ENCODE results near the gene SMOC2.

Gene SMOC2

GRCh38 chr6:168415098-168415992 is 25.6 kb upstream of the SMOC2 start:
- DNase-seq (ENCODE audit: low spot score), result no peak

GRCh38 chr6:168415993-168416530 is 24.9 kb upstream of the SMOC2 start:
- DNase-seq (ENCODE audit: low spot score), result no peak

- no peak for DNase-seq (ENCODE audit: low spot score)
Observed at GRCh38 chr6:168416531-168416930, 24.5 kb upstream of the SMOC2 start.

GRCh38 chr6:168417191-168417590 is 23.8 kb upstream of the SMOC2 start:
- no peak for DNase-seq (ENCODE audit: low spot score)

GRCh38 chr6:168417679-168418557 is 23.1 kb upstream of the SMOC2 start:
- no peak for DNase-seq (ENCODE audit: low spot score)

GRCh38 chr6:168418711-168419121 is 22.3 kb upstream of the SMOC2 start:
- no peak for DNase-seq (ENCODE audit: low spot score)

GRCh38 chr6:168419569-168419968 is 21.4 kb upstream of the SMOC2 start:
- DNase-seq (ENCODE audit: low spot score), result no peak

GRCh38 chr6:168420084-168420483 is 20.9 kb upstream of the SMOC2 start:
- no peak for DNase-seq (ENCODE audit: low spot score)

GRCh38 chr6:168420706-168421105 is 20.3 kb upstream of the SMOC2 start:
- no peak for DNase-seq (ENCODE audit: low spot score)

GRCh38 chr6:168427184-168427583 is 13.8 kb upstream of the SMOC2 start:
- DNase-seq (ENCODE audit: low spot score), result no peak

- no peak for DNase-seq (ENCODE audit: low spot score)
Observed at GRCh38 chr6:168428052-168428826, 12.7 kb upstream of the SMOC2 start.

GRCh38 chr6:168428863-168429262 is 12.1 kb upstream of the SMOC2 start:
- DNase-seq (ENCODE audit: low spot score), result no peak

- DNase-seq (ENCODE audit: low spot score), result no peak
Observed at GRCh38 chr6:168432196-168432595, 8.8 kb upstream of the SMOC2 start.

- DNase-seq (ENCODE audit: low spot score), result no peak
Observed at GRCh38 chr6:168433898-168434297, 7.1 kb upstream of the SMOC2 start.

- DNase-seq (ENCODE audit: low spot score), result no peak
Observed at GRCh38 chr6:168434505-168434904, 6.5 kb upstream of the SMOC2 start.

GRCh38 chr6:168437751-168438150 is 3.2 kb upstream of the SMOC2 start:
- no peak for DNase-seq (ENCODE audit: low spot score)

GRCh38 chr6:168438783-168439520 is 2.0 kb upstream of the SMOC2 start:
- DNase-seq (ENCODE audit: low spot score), result no peak

- DNase-seq (ENCODE audit: low spot score), result no peak
Observed at GRCh38 chr6:168439794-168440450, 1.1 kb upstream of the SMOC2 start.

- no peak for DNase-seq (ENCODE audit: low spot score)
Observed at GRCh38 chr6:168441434-168442391, 729 bp downstream of the SMOC2 start.
